Cortex of kidney (tissue), 1 donor: ENCODE measurements around the gene HIVEP3.

Source experiments
- DNase-seq: peaks from one replicate; lab custom pipeline; 2025; lab: John Stamatoyannopoulos, UW

Gene HIVEP3

DNA sequence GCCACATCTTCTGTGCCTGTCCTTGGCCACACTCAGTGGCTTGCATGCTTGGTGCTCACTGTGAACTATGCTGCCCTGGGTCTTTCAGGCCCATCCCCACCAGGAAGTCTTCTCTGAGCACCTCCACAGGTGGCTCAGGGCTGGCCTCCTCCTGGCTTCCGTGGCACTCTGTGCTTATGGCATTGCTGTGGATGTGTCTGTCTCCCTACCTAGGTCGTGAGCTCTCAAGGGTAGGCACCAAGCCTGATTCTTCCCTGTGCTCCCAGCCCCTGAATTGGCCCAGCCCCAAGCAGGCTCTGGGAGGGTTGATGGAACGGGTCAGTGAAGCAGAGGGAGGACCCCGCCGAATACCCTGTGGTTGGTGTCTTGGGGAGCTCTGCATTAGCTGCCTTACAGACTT, 236.6 kb downstream of the HIVEP3 start:
- no peak for DNase-seq

DNA sequence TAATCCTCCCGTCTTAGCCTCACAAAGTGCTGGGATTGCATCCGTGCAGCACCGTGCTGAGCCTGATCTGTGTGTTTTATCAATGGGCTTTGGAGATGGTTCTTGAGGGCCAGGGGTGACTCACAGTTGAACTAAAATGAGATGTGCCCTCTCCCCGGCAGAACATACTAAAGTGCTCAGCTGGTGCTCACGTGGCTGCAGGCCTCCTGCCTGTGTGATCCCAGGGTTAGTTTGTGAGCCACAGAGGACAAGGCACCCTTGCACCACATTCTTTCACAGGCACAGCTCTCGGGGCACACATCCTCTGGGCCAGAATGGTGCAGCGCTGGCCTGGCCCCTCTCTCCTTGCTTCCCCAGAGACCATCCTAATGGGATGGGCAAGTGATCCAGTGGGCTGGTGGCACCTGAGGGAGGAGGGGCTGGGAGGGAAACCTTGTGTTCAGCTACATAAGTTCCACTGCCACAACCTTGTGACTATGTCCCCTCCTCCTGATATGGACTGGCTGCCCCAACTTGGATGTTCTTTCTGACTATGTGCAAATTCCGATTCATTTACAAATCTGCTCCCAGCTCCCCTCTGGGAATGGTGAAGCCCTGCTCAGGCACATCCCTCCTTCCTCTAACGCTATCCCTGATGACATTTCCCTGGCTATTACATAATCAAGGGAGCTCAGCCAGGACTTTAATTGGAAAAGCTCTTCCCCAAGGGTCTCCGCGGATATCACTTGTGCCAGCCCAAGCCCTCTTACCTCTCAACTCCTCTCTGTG, 237.2 kb downstream of the HIVEP3 start:
- no peak for DNase-seq

- no peak for DNase-seq
Observed at GRCh38 chr1:41679994-41680393, 238.7 kb downstream of the HIVEP3 start.

DNA sequence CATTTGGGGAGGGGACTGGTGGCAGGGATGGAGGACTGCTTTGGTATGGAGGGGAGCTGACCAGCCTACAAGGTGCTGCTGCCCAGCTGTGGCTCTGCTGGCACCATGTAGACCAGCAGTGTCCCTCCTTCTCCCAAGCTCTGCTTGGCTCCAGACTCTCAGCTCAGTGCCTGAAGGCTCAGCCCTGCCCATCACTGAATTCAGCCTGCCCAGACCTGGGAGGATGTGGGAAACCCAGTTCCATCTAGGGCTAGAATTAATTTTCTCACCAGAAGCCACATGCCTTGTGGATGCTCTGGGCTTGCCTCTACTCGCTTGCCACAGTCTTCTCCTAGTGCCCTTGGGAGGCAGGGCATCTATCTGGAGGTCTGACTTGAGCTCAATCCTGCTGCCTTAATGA, 239.2 kb downstream of the HIVEP3 start:
- no peak for DNase-seq

DNA sequence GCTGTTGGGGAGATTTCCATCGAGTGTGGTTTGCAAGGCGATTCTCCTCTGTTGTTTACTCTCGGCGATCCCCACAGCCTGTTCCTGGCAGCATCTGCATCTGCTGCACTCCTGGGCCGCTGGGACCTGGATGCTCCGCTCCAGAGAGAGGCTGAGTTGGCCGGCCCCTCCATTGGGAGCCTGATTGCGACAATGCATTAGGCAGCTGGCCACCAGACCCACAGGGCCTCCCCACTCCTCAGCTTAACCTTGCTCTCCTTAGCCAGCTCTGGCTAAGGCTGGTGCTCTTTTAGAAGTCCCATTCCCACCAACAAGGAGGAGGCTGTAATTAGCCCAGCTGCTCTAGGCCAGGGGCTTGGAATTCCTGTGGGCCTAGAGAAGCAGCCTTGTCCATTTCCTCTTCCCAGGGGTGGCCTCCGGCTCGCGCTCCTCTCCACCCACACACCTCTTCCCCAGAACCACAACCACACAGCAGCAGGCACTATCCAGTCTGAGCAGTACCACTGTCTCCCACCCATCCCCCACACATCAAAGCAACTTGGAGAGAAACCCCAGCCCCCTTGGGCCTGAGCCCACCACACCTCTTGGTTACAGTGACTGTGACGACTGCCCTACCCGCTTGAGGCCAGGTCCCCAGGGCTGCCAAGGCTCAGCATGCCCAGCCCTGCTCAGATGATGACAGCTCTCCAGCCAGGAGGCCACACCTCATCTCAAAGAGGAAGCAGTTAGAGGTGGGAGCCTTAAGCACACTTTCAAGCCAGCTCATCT, 240.4 kb downstream of the HIVEP3 start:
- no peak for DNase-seq

- no peak for DNase-seq
Observed at GRCh38 chr1:41677620-41678019, 241.1 kb downstream of the HIVEP3 start.

DNA sequence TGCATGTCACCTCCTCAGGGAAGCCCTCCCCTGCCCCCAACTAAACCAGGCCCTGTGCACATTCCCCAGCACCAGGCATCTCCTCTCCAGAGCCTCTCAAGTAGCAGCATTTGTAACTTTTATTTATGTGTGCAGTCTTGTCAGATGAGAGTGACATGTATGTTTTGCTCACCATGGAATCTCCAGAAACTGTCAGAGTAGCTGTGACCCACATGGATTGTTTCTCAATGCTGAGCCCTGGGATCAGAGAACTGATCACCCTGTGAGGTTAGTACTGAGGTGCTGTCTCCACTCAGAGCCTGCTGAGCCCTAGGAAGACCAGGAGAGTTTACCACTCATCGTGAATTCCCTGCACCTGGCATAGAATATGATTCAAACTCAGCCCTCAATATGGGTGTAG, 243.3 kb downstream of the HIVEP3 start:
- no peak for DNase-seq

DNA sequence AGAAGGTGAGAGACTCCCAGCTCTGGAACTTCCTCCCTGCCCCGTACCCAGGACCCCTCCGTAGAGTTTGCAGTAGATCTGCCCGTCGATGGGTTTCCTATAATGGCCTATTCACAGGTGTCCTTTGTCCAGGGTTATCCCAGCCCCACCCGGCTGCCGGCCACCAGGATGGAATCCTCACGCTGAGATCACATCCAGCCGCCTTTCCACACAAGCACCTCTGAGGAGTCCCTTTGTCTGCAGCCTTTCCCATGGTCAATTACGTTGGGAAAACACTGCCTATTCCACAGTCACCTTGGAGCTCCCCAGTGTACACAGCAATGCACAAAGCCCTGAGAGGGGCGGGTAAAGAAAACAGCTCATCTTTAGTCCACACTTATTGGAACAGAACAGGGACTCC, 244.2 kb downstream of the HIVEP3 start:
- DNase-seq, result no peak

GRCh38 chr1:41673806-41674205, 244.9 kb downstream of the HIVEP3 start:
- no peak for DNase-seq

GRCh38 chr1:41673378-41673777, 245.3 kb downstream of the HIVEP3 start:
- DNase-seq, result no peak

GRCh38 chr1:41672641-41673361, 245.9 kb downstream of the HIVEP3 start:
- no peak for DNase-seq

- no peak for DNase-seq
Observed at GRCh38 chr1:41672173-41672572, 246.5 kb downstream of the HIVEP3 start.

DNA sequence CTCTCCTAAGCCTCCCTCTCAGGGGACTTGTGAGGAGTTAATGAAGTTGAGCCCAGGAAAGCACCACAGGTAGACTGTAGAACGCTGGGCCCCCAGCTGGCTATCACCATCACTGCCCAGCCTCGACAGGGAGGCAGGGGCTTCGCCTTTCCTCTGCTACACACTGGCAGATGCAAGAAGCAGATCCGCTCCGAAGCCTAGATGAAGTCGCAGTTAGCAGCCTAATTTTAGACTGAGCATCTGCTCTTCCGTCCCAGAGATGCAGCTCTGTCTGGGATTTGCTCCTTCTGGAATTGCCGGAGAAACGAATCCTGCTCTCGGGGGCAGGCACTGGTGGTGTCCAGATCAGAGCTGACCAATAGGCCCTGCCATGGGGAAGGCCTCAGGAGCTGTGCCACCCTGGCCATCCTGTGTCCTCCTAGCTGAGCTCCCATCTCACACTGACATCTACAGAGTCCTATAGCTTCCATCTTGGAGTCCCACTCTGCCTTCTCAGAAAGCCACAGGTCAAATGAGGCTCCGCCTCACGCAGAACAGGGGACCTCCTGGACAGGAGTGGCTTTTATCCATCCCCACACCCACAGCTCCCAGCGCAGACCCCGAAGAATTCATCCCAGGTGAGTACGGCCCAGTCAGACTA, 247.5 kb downstream of the HIVEP3 start:
- DNase-seq, result no peak

DNA sequence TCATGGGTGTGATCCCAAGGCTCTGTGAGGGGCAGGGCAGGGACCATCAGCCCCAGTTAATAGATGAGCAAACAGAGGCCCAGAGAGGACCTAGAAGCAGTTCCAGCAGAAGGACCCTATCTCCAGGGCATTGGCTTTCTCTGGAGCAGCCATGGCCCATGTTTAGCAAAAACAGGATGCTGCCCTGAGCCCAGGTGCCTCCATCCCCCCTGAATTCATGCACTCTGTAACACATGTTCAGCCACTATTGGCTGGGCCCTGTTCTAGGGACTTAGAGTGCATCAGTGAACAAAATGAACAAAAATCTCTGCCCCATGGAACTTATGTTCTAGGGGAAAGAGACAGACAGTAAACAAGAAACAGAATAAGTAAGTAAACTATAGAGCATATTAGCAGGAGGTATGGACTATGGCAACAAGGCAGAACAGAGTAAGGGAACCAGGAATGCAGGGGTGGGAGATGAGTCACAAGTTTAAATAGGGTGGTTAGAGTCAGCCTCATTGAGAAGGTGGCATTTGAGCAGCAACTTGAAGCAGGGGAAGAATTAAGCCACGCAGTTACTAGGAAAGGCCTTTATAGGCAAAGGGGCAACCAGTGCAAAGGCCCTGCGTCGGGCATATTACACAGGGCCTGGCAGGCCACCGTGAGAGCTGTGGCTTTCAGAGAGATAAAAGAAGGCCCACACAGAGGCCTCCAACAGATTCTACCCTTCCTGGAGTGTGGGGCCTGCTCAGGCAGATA, 248.3 kb downstream of the HIVEP3 start:
- DNase-seq, result no peak

- DNase-seq, result no peak
Observed at GRCh38 chr1:41668967-41669366, 249.8 kb downstream of the HIVEP3 start.

GRCh38 chr1:41668054-41668660, 250.6 kb downstream of the HIVEP3 start:
- no peak for DNase-seq

GRCh38 chr1:41666981-41667631, 251.6 kb downstream of the HIVEP3 start:
- DNase-seq, result no peak

GRCh38 chr1:41665962-41666917, 252.5 kb downstream of the HIVEP3 start:
- DNase-seq, result no peak

GRCh38 chr1:41664861-41665640, 253.7 kb downstream of the HIVEP3 start:
- DNase-seq, result no peak
